ENCODE results near the gene FAM98C.

FAM98C gene

GRCh38 chr19:38375098-38375493 lies 27.8 kb upstream of the FAM98C start:
- no peak for TF ChIP-seq CTCF (IDR thresholded peaks at IDR 0.05)

GRCh38 chr19:38375748-38376147 lies 27.1 kb upstream of the FAM98C start:
- Histone ChIP-seq H3K36me3 (peaks cover 36% of the 10 kb centered on the region), H3K4me1 (ENCODE audit: control insufficient read depth in 1 of 2, insufficient read depth in 1 of 2, low read depth in 1 of 2, low read length in 1 of 2) (peaks cover 16% of the 10 kb centered on the region in 2 experiments), H3K27ac (peak overlapping the region; percentile 96), H3K27me3 (peaks cover 11% of the 10 kb centered on the region), H3K4me3 (ENCODE audit: low read depth in 1 of 2, low read length in 1 of 2) (peak overlapping the region in 1 of 2 experiments; percentile 93), H3K9me3 (no peaks in the 10 kb centered on the region)
- TF ChIP-seq CTCF (IDR thresholded peaks at IDR 0.05) = no peak

More at GRCh38 chr19:38375098-38375493, 27.8 kb upstream of the FAM98C start:
- peaks cover 16% of the 10 kb centered on the region in 2 experiments for H3K4me1 ChIP-seq (ENCODE audit: control insufficient read depth in 1 of 2, insufficient read depth in 1 of 2, low read depth in 1 of 2, low read length in 1 of 2)
- H3K36me3 ChIP-seq = peaks cover 29% of the 10 kb centered on the region
- H3K27me3 ChIP-seq = peaks cover 14% of the 10 kb centered on the region
- H3K9me3 ChIP-seq = no peaks in the 10 kb centered on the region
- peak overlapping the region; percentile 96 for H3K27ac ChIP-seq
- H3K4me3 ChIP-seq (ENCODE audit: low read depth in 1 of 2, low read length in 1 of 2) = peak overlapping the region; percentile 93 to 98

GRCh38 chr19:38376576-38376975 lies 26.3 kb upstream of the FAM98C start:
- TF ChIP-seq CTCF (IDR thresholded peaks at IDR 0.05) = no peak
- Histone ChIP-seq H3K27me3 (peaks cover 11% of the 10 kb centered on the region), H3K27ac (no peak overlapping the region), H3K9me3 (no peaks in the 10 kb centered on the region), H3K4me3 (ENCODE audit: low read depth in 1 of 2, low read length in 1 of 2) (no peak overlapping the region), H3K36me3 (peaks cover 44% of the 10 kb centered on the region), H3K4me1 (ENCODE audit: control insufficient read depth in 1 of 2, insufficient read depth in 1 of 2, low read depth in 1 of 2, low read length in 1 of 2) (peaks cover 16% of the 10 kb centered on the region in 2 experiments)

- H3K9me3 ChIP-seq = no peaks in the 10 kb centered on the region
- peaks cover 16% of the 10 kb centered on the region in 2 experiments for H3K4me1 ChIP-seq (ENCODE audit: control insufficient read depth in 1 of 2, insufficient read depth in 1 of 2, low read depth in 1 of 2, low read length in 1 of 2)
- no peak overlapping the region for H3K4me3 ChIP-seq (ENCODE audit: low read depth in 1 of 2, low read length in 1 of 2)
- peaks cover 6% of the 10 kb centered on the region for H3K27me3 ChIP-seq
- H3K36me3 ChIP-seq = peaks cover 49% of the 10 kb centered on the region
- H3K27ac ChIP-seq = no peak overlapping the region
- no peak for TF ChIP-seq CTCF (IDR thresholded peaks at IDR 0.05)
Measured at GRCh38 chr19:38377052-38377451, 25.8 kb upstream of the FAM98C start.

GRCh38 chr19:38378866-38379265 lies 24.0 kb upstream of the FAM98C start:
- Histone ChIP-seq H3K27ac (no peak overlapping the region), H3K27me3 (no peaks in the 10 kb centered on the region), H3K36me3 (peaks cover 67% of the 10 kb centered on the region), H3K9me3 (no peaks in the 10 kb centered on the region), H3K4me3 (ENCODE audit: low read depth in 1 of 2, low read length in 1 of 2) (no peak overlapping the region), H3K4me1 (ENCODE audit: control insufficient read depth in 1 of 2, insufficient read depth in 1 of 2, low read depth in 1 of 2, low read length in 1 of 2) (peaks cover 14 to 15% of the 10 kb centered on the region in 2 experiments)
- TF ChIP-seq CTCF (IDR thresholded peaks at IDR 0.05) = no peak

- Histone ChIP-seq H3K27ac (no peak overlapping the region), H3K27me3 (peaks cover 15% of the 10 kb centered on the region), H3K4me3 (ENCODE audit: low read depth in 1 of 2, low read length in 1 of 2) (no peak overlapping the region), H3K4me1 (ENCODE audit: control insufficient read depth in 1 of 2, insufficient read depth in 1 of 2, low read depth in 1 of 2, low read length in 1 of 2) (peaks cover 0 to 4% of the 10 kb centered on the region in 2 experiments), H3K36me3 (peaks cover 84% of the 10 kb centered on the region), H3K9me3 (no peaks in the 10 kb centered on the region)
- TF ChIP-seq CTCF (IDR thresholded peaks at IDR 0.05) = no peak
Measured at GRCh38 chr19:38381138-38381537, 21.8 kb upstream of the FAM98C start.
